Measurements from ENCODE around the gene SMAD7.

Gene SMAD7

DNA sequence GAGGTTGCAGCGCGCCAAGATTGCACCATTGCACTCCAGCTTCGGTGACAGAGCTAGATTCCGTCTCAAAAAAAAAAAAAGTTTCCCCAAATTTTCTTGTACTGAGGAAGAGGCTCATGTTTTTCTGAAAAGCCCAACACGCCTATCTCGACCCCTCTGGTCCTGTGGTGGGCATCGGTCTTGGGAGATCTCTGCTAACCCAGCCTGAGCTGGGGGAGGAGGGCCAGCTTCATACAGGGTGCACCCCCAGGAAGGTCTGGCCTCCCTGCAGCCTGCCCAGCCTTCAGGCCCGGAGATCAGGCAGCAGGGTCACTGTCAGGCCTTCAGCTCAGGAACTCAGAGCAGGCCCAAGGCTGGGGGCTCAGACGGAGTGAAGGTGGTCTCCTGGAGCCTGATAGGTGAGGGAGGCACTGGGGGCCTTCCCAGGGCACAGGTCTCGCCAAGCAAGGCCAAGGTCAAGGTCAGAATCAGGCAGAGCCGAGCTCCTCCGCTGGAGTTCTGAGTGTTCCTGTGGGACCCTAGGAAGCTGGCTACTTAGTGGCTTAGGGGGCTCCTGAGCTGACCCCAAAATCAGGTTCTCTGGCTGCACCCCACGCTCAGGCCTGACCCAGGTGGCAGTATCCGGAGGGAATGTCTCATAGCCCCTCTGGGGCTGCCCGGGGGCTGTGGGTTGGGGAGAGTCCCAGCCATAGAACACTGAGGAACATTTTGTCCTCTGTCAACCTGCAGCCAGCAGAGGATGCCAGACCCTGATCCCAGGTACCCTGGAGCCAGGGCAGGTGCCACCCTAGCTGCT is 37.9 kb upstream of the SMAD7 start:
- no peak for DNase-seq (ENCODE audit: low read depth, low spot score)
- no peak overlapping the region for H3K4me3 ChIP-seq (ENCODE audit: low read depth, low read length)
- TF ChIP-seq, protein P1, sequence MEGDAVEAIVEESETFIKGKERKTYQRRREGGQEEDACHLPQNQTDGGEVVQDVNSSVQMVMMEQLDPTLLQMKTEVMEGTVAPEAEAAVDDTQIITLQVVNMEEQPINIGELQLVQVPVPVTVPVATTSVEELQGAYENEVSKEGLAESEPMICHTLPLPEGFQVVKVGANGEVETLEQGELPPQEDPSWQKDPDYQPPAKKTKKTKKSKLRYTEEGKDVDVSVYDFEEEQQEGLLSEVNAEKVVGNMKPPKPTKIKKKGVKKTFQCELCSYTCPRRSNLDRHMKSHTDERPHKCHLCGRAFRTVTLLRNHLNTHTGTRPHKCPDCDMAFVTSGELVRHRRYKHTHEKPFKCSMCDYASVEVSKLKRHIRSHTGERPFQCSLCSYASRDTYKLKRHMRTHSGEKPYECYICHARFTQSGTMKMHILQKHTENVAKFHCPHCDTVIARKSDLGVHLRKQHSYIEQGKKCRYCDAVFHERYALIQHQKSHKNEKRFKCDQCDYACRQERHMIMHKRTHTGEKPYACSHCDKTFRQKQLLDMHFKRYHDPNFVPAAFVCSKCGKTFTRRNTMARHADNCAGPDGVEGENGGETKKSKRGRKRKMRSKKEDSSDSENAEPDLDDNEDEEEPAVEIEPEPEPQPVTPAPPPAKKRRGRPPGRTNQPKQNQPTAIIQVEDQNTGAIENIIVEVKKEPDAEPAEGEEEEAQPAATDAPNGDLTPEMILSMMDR (IDR thresholded peaks at IDR 0.05; ENCODE audit: insufficient read depth, low read length, missing control alignments): no peak
- CTCF ChIA-PET: interaction anchor here (0.7 kb wide), 1 partner anchor 8 kb away, joined by 3 read pairs; no protein-coding TSS in a partner anchor
- POLR2A ChIA-PET: interaction anchor here (0.7 kb wide), 1 partner anchor 13 kb away, joined by 3 read pairs; no protein-coding TSS in a partner anchor

DNA sequence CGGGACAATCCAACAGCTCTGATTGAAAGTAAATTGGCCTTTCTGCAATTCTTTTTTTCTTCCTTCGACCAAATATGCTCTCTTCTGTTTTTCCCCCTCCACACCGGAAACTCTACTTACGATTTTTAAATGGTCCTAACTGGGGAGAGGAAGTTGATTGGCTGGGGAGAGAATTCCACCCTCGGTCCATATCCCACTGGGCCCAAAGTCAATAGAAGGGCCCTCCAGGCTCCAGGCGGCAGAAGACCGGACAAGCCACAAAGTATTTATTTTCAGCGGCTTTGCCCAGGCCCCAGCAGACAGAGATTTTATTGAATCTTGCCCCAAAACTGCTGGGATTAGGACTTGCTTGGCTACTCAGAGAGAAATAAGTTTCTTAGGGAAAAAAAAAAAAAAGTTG is 37.1 kb upstream of the SMAD7 start:
- CTCF ChIA-PET: no interaction called here
- no peak overlapping the region for H3K4me3 ChIP-seq (ENCODE audit: low read depth, low read length)
- TF ChIP-seq, protein P1 (IDR thresholded peaks at IDR 0.05; ENCODE audit: insufficient read depth, low read length, missing control alignments): no peak
- DNase-seq (ENCODE audit: low read depth, low spot score): no peak
- POLR2A ChIA-PET: no interaction called here

DNA sequence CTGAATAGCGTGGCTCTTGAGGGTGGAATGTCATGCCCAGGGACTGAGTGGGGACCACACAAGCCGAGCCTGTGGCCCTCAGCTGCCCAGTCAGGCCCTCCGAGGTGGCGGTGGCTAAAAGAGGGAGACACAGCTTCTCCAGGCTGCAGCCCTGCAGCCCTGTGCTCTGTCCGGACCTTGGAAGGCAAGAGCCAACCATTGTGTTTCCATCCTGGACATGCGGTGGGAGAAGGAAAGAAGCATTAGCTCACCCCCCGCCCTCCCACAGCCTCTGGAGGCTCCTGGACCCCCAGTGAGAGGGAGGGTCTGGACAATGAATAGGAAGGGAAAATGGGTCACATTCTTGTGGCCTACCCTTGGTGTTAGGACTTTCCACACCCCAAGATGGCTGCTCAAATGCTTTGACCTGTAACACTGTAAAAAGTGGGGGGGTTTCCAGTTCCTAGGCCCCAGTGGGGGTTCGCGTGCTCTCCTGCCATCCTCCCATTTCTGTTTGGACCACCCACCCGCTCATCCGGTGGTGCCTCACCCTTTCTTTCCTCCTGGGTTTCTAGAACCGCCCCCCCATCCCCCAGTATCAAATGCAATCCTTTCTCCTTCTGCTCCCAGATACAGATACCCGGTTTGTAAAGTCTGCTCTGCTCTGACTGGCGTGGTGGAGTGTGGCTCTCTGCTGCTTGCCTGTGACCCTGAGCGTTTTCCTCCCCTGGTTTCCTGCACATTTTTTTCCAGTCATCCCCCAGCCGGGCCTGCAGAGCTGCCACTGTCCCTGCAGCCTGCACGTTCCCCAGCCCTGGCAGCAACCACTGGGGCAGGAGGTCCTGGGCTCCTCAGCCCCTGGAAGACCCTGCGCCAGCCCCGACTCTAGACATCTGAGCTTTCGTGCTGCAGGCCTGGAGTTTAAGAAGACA is 36.3 kb upstream of the SMAD7 start:
- DNase-seq (ENCODE audit: low read depth, low spot score): no peak
- CTCF ChIA-PET: no interaction called here
- POLR2A ChIA-PET: no interaction called here
- TF ChIP-seq, protein P1 (IDR thresholded peaks at IDR 0.05; ENCODE audit: insufficient read depth, low read length, missing control alignments): no peak
- no peak overlapping the region for H3K4me3 ChIP-seq (ENCODE audit: low read depth, low read length)

DNA sequence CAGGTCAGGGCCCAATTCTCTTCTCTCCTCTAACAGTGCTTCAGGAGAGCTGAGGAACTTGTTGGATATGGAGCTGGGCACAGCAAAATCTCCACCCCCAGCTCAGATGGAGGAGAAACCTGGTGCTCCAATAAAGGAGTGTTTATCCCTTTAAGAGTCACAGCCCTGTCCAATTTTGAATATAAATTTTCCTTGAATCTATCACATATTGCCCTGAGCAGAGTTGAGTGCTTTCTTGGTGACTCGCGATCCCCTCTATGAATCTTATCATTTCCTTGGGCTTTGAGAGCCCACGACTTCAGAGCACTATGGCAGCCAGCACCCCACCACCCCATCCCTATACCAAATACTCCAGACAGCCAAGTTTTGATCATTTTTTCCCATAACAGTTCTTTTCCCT is 34.4 kb upstream of the SMAD7 start:
- TF ChIP-seq, protein P1 (IDR thresholded peaks at IDR 0.05; ENCODE audit: insufficient read depth, low read length, missing control alignments): no peak
- ChIA-PET CTCF (interaction anchor here (2.4 kb wide), 1 partner anchor 57 kb away, joined by 6 read pairs; no protein-coding TSS in a partner anchor), POLR2A (no interaction called here)
- no peak for DNase-seq (ENCODE audit: low read depth, low spot score)
- H3K4me3 ChIP-seq (ENCODE audit: low read depth, low read length): no peak overlapping the region

DNA sequence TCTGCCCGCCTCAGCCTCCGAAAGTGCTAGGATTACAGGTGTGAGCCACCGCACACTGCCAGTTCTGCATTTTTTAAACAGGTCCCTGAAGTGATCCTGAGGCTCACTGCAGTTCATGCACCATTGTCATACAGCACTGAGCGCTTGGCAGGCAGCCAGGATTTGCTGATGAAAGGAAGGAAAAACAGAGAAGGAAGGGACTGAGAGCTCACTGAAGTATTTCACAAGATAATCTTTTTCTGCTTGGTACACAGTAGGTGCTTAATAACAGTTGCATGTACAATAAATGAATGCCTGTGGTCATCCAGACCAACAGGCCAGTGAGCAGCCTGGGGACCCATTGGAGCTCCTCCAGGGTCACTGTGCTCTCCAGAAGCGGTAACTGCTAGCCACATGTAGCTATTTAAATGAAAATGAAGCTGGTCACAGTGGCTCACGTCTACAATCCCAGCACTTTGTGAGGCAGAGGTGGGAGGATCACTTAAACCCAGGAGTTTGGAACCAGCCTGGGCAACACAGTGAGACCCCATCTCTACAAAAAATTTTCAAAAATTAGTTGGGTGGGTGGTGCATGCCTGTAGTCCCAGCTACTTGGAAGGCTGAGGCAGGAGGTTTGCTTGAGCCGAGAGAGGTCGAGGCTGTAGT is 33.1 kb upstream of the SMAD7 start:
- POLR2A ChIA-PET: interaction anchor here (0.7 kb wide), 1 partner anchor 263 kb away, joined by 3 read pairs; no protein-coding TSS in a partner anchor

More for the DNA sequence above, 33.1 kb upstream of the SMAD7 start:
- no peak for DNase-seq (ENCODE audit: low read depth, low spot score)
- CTCF ChIA-PET: interaction anchor here (1.1 to 2.4 kb wide), 2 partner anchors 31 to 59 kb away, joined by 3 to 6 read pairs; no protein-coding TSS in a partner anchor
- TF ChIP-seq, protein P1 (IDR thresholded peaks at IDR 0.05; ENCODE audit: insufficient read depth, low read length, missing control alignments): no peak
- H3K4me3 ChIP-seq (ENCODE audit: low read depth, low read length): no peak overlapping the region

Measured in AG04449 (cell line).